ENCODE measurements around the gene IVD. TPM values are rescaled to one million over a fixed set of nuclear protein-coding genes. Genes with fewer than 3 reads are reported as not detected.

Gene IVD
- total RNA-seq, 1 experiment from 2014 or later, result 34.9 TPM

GRCh38 chr15:40436116-40436891 lies 30.7 kb downstream of the IVD start:
- peak overlapping the region; percentile 58 for H3K4me3 ChIP-seq
- H3K27ac ChIP-seq, result no peak overlapping the region
- H3K27me3 ChIP-seq, result peaks cover 15% of the 10 kb centered on the region; the same call in 1 of the 2 replicates
- peak; percentile 62 to 64 for DNase-seq
- no peaks in the 10 kb centered on the region for H3K9me3 ChIP-seq (replicated peaks)
- H3K4me1 ChIP-seq, result peaks cover 8% of the 10 kb centered on the region; the same call in 1 of the 2 replicates
- no peaks in the 10 kb centered on the region for H3K36me3 ChIP-seq

- Histone ChIP-seq H3K27ac (no peak overlapping the region), H3K4me3 (peak overlapping the region; percentile 58), H3K4me1 (peaks cover 8% of the 10 kb centered on the region; the same call in 1 of the 2 replicates), H3K27me3 (peaks cover 15% of the 10 kb centered on the region; the same call in 1 of the 2 replicates), H3K9me3 (replicated peaks) (no peaks in the 10 kb centered on the region), H3K36me3 (no peaks in the 10 kb centered on the region)
- peak in 1 of 2 experiments; percentile 22 for DNase-seq
Measured at GRCh38 chr15:40436892-40437751, 31.5 kb downstream of the IVD start.

GRCh38 chr15:40437752-40438687 lies 32.4 kb downstream of the IVD start:
- Histone ChIP-seq H3K36me3 (no peaks in the 10 kb centered on the region), H3K4me1 (peaks cover 11% of the 10 kb centered on the region; the same call in 1 of the 2 replicates), H3K4me3 (no peak overlapping the region), H3K27ac (no peak overlapping the region), H3K27me3 (peaks cover 15% of the 10 kb centered on the region; the same call in 1 of the 2 replicates), H3K9me3 (replicated peaks) (no peaks in the 10 kb centered on the region)
- no peak for DNase-seq

GRCh38 chr15:40438712-40439111 lies 33.1 kb downstream of the IVD start:
- peaks cover 15% of the 10 kb centered on the region; the same call in 1 of the 2 replicates for H3K27me3 ChIP-seq
- peaks cover 11% of the 10 kb centered on the region; the same call in 1 of the 2 replicates for H3K4me1 ChIP-seq
- no peak for DNase-seq
- no peaks in the 10 kb centered on the region for H3K36me3 ChIP-seq
- H3K9me3 ChIP-seq (replicated peaks), result no peaks in the 10 kb centered on the region
- H3K27ac ChIP-seq, result no peak overlapping the region
- H3K4me3 ChIP-seq, result no peak overlapping the region

GRCh38 chr15:40439461-40439959 lies 33.9 kb downstream of the IVD start:
- Histone ChIP-seq H3K27ac (no peak overlapping the region), H3K9me3 (replicated peaks) (no peaks in the 10 kb centered on the region), H3K4me3 (peak overlapping the region; percentile 77), H3K4me1 (peaks cover 11% of the 10 kb centered on the region; the same call in 1 of the 2 replicates), H3K27me3 (peaks cover 15% of the 10 kb centered on the region; the same call in 1 of the 2 replicates), H3K36me3 (no peaks in the 10 kb centered on the region)
- DNase-seq, result peak in 1 of 2 experiments; percentile 51

GRCh38 chr15:40439960-40440742 lies 34.6 kb downstream of the IVD start:
- peak overlapping the region; percentile 77 for H3K4me3 ChIP-seq
- H3K4me1 ChIP-seq, result peaks cover 11% of the 10 kb centered on the region; the same call in 1 of the 2 replicates
- H3K27ac ChIP-seq, result no peak overlapping the region
- H3K27me3 ChIP-seq, result peaks cover 15% of the 10 kb centered on the region; the same call in 1 of the 2 replicates
- H3K36me3 ChIP-seq, result no peaks in the 10 kb centered on the region
- peak in 1 of 2 experiments; percentile 48 for DNase-seq
- no peaks in the 10 kb centered on the region for H3K9me3 ChIP-seq (replicated peaks)

GRCh38 chr15:40440743-40441564 lies 35.4 kb downstream of the IVD start, which contains the start of gene BAHD1:
Gene BAHD1 (plus strand): TSS chr15:40440953. CDS start chr15:40458465, 17,512 bp downstream.
- no peaks in the 10 kb centered on the region for H3K9me3 ChIP-seq (replicated peaks)
- peaks cover 15% of the 10 kb centered on the region; the same call in 1 of the 2 replicates for H3K27me3 ChIP-seq
- H3K36me3 ChIP-seq, result no peaks in the 10 kb centered on the region
- H3K27ac ChIP-seq, result no peak within 1 kb of the TSS
- DNase-seq, result peak; percentile 96 to 97
- H3K4me3 ChIP-seq, result peak within 1 kb of the TSS; percentile 77
- H3K4me1 ChIP-seq, result peaks cover 11% of the 10 kb centered on the region; the same call in 1 of the 2 replicates

GRCh38 chr15:40441565-40442531 lies 36.3 kb downstream of the IVD start:
- H3K36me3 ChIP-seq, result no peaks in the 10 kb centered on the region
- H3K4me3 ChIP-seq, result peak overlapping the region; percentile 77
- peaks cover 11% of the 10 kb centered on the region; the same call in 1 of the 2 replicates for H3K4me1 ChIP-seq
- no peak for DNase-seq
- no peaks in the 10 kb centered on the region for H3K9me3 ChIP-seq (replicated peaks)
- no peak overlapping the region for H3K27ac ChIP-seq
- peaks cover 15% of the 10 kb centered on the region; the same call in 1 of the 2 replicates for H3K27me3 ChIP-seq

GRCh38 chr15:40443255-40443654 lies 37.7 kb downstream of the IVD start:
- H3K4me3 ChIP-seq, result no peak overlapping the region
- no peaks in the 10 kb centered on the region for H3K36me3 ChIP-seq
- no peaks in the 10 kb centered on the region for H3K9me3 ChIP-seq (replicated peaks)

GRCh38 chr15:40443846-40444245 lies 38.3 kb downstream of the IVD start:
- Histone ChIP-seq H3K4me3 (no peak overlapping the region), H3K36me3 (no peaks in the 10 kb centered on the region), H3K9me3 (replicated peaks) (no peaks in the 10 kb centered on the region), H3K4me1 (peaks cover 6% of the 10 kb centered on the region; the same call in 1 of the 2 replicates), H3K27ac (no peak overlapping the region), H3K27me3 (peaks cover 1% of the 10 kb centered on the region; the same call in 1 of the 2 replicates)
- no peak for DNase-seq

More at GRCh38 chr15:40443255-40443654, 37.7 kb downstream of the IVD start:
- H3K27ac ChIP-seq, result no peak overlapping the region
- DNase-seq, result no peak
- H3K27me3 ChIP-seq, result peaks cover 7% of the 10 kb centered on the region; the same call in 1 of the 2 replicates
- peaks cover 6% of the 10 kb centered on the region; the same call in 1 of the 2 replicates for H3K4me1 ChIP-seq

GRCh38 chr15:40444736-40445135 lies 39.1 kb downstream of the IVD start:
- no peak overlapping the region for H3K27ac ChIP-seq
- H3K36me3 ChIP-seq, result no peaks in the 10 kb centered on the region
- DNase-seq, result no peak
- H3K27me3 ChIP-seq, result no peaks in the 10 kb centered on the region
- 0 out of 2 replicates have a peak, but pooled peaks cover 2% of the 10 kb centered on the region for H3K4me1 ChIP-seq
- H3K4me3 ChIP-seq, result no peak overlapping the region
- H3K9me3 ChIP-seq (replicated peaks), result no peaks in the 10 kb centered on the region

Measured in SJCRH30 (cell line).